ENCODE results near the gene TRMT10B. TPM values are rescaled to one million over a fixed set of nuclear protein-coding genes. Genes with fewer than 3 reads are reported as not detected.

Gene TRMT10B
- total and polyA plus RNA-seq, 12 donors: 2.6 to 6.5 (median 3.6) TPM

- peaks cover 0 to 14% (median 6%) of the 10 kb centered on the region in 7 donors for H3K27me3 ChIP-seq
- no peaks in the 10 kb centered on the region for H3K9me3 ChIP-seq
- peaks cover 0 to 9% (median 6%) of the 10 kb centered on the region in 9 donors for H3K4me1 ChIP-seq
- H3K27ac ChIP-seq: no peak overlapping the region
- DNase-seq: no peak
- no peak for TF ChIP-seq CTCF (IDR thresholded peaks at IDR 0.05)
- H3K4me3 ChIP-seq: no peak overlapping the region
- H3K36me3 ChIP-seq: no peaks in the 10 kb centered on the region
- intact Hi-C loops (cut with DNase I): loop anchor here in 2 of 10 donors (10.0 kb wide), 2 partner anchors 55 to 205 kb away; no protein-coding TSS in a partner anchor
- WGBS, 2 donors: 95 to 98% methylated on average over 2 of the region's 2 CpGs
- no peak for ATAC-seq
Measured at GRCh38 chr9:37790096-37790495, 36.5 kb downstream of the TRMT10B start.

- no peak for TF ChIP-seq CTCF (IDR thresholded peaks at IDR 0.05)
- H3K36me3 ChIP-seq: no peaks in the 10 kb centered on the region
- no peaks in the 10 kb centered on the region for H3K9me3 ChIP-seq
- peaks cover 0 to 3% (median 0%) of the 10 kb centered on the region in 9 donors for H3K4me1 ChIP-seq
- intact Hi-C loops (cut with DNase I): loop anchor here in 2 of 10 donors (10.0 kb wide), 2 partner anchors 57 to 207 kb away; no protein-coding TSS in a partner anchor
- WGBS, 2 donors: 85 to 86% methylated on average over 5 of the region's 5 CpGs
- H3K27ac ChIP-seq: no peak overlapping the region
- DNase-seq (no peak), ATAC-seq (no peak)
- no peak overlapping the region for H3K4me3 ChIP-seq
- H3K27me3 ChIP-seq: peaks cover 0 to 6% (median 3%) of the 10 kb centered on the region in 7 donors
Measured at GRCh38 chr9:37792122-37792521, 38.5 kb downstream of the TRMT10B start.

GRCh38 chr9:37796232-37796631 is 42.6 kb downstream of the TRMT10B start:
- no peak for TF ChIP-seq CTCF (IDR thresholded peaks at IDR 0.05)

GRCh38 chr9:37798677-37799076 is 45.1 kb downstream of the TRMT10B start:
- H3K4me1 ChIP-seq: peaks cover 8 to 36% (median 34%) of the 10 kb centered on the region in 9 donors
- ATAC-seq (no peak), DNase-seq (no peak)
- no peaks in the 10 kb centered on the region for H3K27me3 ChIP-seq
- WGBS, 2 donors: 83 to 89% methylated on average over 1 of the region's 1 CpG
- intact Hi-C loops (cut with DNase I): loop anchor here in 2 of 10 donors (10.0 kb wide), 2 partner anchors 64 to 214 kb away; no protein-coding TSS in a partner anchor
- no peak overlapping the region for H3K27ac ChIP-seq
- H3K36me3 ChIP-seq: no peaks in the 10 kb centered on the region
- TF ChIP-seq CTCF (IDR thresholded peaks at IDR 0.05): no peak
- no peaks in the 10 kb centered on the region for H3K9me3 ChIP-seq
- no peak overlapping the region for H3K4me3 ChIP-seq

More at GRCh38 chr9:37796232-37796631, 42.6 kb downstream of the TRMT10B start:
- no peaks in the 10 kb centered on the region for H3K36me3 ChIP-seq
- no peak for DNase-seq
- no peaks in the 10 kb centered on the region for H3K9me3 ChIP-seq
- H3K27ac ChIP-seq: no peak overlapping the region
- intact Hi-C loops (cut with DNase I): loop anchor here in 2 of 10 donors (10.0 kb wide), 2 partner anchors 61 to 211 kb away; no protein-coding TSS in a partner anchor
- ATAC-seq: no peak
- H3K27me3 ChIP-seq: no peaks in the 10 kb centered on the region
- H3K4me3 ChIP-seq: no peak overlapping the region
- peaks cover 0 to 15% (median 10%) of the 10 kb centered on the region in 9 donors for H3K4me1 ChIP-seq
- 76 to 77% methylated on average over 2 of the region's 2 CpGs for WGBS, 2 donors
